Cortex of kidney (tissue), 1 donor: ENCODE data around the gene PDZK1IP1.
"Not testable (repeated sequence)": the region's sequence is repeated elsewhere in the genome, so short reads cannot be mapped to it uniquely, and the experiment has no call there.

Experiments used
- DNase-seq: peaks from one replicate; lab custom pipeline; 2025; lab: John Stamatoyannopoulos, UW

PDZK1IP1 gene

DNA sequence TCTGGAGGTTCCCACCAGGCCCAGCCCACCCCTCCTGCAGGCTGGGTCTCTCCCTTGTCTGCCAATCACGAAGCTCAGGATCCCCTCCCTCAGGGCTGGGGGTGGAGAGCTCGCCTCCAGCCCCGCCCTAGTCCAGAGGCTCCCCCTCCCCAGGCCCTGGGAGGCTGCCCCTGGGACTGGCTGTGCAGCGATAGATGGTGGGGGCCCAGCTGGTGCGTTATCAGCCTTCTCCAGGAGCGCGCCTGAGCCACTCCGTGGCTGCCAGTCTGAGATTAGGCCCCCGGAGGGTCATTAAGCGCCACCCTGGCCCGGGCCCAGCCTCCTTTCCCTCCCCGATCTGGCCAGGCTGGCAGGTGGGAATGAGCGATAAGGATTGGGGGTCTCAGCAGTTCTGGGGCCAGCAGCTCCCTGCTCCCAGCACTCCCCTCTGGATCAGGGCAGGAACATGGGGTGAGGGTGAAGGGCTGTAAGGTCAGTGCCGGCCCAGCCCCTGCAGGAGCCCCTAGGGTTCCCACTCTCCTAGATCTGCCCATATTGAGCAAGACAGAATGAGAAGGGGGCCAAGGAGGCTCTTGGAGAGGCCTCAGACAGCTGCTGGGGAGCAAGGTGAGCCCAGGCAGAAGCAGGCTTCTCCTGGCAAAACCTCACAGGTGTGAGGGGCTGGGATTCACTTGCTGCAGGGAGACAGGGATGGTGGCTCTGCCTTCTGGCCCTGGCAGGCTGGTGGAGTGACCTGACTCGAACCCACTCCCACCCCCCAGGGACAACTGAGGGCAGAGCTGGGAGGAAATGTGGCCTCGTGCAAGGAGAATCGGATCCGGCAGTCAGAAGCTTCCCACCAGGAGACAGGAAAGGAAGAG, 8.5 kb downstream of the PDZK1IP1 start:
- no peak for DNase-seq

DNA sequence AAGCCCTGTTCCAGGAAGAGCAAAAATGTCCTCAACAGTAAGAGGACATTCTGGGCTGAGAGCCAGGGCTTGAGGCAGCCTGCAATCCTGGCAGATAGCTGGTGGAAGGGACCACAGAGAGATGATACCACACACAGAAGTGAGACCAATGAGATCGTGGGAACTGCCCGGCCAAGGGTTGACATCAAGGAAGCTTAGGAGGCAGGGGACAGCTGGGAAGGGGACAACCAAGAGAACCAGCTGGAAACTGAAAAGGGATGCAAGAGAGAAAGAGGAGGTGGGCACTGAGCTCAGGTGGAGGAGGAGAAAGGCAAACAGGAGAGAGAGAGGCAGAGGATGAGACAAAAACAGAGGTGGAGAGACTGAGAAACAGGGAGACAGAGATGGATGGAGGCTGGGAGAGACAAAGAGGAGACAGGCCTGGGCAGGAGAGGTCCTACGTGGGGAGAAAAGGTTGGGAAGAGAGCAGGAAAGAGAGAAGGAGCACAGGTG, 9.2 kb downstream of the PDZK1IP1 start:
- no peak for DNase-seq

DNA sequence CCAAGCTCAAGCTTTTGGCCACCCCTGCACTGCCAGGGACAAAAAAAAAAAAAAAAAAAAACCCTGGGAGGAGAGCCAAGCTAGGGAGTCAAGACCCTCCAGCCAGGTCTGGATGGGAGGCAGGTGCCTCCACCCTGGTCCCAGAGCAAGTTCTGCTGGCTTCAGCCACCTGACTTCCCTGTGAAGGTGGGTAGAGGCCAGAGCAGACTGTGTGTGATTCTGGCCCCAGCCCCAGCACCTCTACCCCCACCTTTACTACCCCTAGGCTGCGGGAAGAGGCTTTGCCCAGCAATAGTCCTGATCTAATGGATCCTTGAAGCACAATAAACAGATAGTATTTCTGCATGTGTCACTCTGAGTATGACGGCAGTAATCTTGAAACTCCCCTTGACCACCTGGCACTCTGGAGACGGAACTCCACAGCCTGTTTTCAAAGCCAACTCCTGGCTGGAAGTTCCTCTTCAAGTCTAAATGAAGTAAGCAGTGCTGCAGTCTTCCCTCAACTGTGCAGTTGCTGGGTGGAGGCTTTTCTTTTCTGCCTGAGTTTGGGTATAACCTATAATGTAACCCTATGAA, 9.8 kb downstream of the PDZK1IP1 start:
- no peak for DNase-seq

DNA sequence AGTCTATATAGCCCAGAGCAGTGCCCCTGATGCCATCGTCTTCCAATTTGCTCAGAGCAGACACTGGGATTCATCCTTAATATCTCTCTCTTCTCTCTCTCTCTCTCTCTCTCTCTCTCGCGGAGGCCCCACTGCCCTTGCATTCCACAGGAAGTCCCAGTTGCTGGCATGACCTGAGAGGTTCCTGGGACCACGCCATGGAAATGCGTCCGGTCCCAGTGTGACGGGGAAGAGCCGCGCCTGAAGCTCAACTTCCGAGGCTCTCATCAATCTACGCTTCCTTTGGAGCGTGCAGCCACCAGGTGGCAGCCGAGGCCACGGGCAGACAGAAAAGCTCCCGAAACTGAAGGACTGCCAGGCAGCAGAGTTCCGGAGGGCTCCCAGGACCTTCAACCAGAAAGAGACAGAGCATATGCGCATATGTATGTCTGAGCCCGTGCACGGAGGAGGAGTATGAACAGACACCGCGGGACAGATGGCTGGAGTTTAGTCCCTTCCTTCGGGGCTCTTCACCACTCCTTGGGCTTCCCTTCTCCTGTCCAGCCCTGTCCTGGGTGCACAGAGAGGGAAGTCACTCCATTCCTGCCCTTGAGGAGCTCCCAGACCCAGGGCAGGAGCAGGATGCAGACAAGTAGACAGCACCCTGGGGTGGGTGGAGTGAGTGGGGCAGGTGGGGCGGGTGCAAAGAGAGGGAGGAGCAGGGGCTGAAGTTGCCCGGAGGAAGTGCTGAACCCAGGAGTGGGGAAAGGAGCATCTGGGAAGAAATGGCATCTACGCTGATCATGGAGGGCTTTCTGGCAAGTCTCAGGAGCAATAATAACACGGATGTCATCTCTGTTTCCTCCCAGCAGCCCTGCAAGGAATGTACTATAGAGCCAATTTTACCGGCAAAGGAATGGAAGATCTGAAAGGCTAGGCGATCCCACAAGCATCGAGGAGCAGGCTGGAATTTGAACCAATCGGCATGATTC, 10.5 kb downstream of the PDZK1IP1 start:
- DNase-seq = no peak

DNA sequence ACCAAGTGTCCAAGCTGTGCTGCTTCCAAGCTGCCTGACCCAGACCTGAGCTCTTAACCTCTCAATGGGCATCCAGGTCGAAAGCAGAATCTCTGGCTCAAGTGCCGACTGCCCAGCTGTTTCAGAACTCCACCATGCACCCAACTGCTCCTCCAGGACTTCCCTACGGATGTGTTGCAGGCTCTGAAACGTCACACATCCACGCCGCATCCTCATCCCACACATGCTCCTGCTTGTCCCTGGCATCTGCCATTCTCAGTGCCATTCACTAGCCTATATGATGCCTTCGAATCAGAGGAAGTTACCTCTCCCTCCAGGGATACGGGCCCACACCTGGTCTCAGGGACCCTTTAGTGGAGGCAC, 11.2 kb downstream of the PDZK1IP1 start:
- no peak for DNase-seq

DNA sequence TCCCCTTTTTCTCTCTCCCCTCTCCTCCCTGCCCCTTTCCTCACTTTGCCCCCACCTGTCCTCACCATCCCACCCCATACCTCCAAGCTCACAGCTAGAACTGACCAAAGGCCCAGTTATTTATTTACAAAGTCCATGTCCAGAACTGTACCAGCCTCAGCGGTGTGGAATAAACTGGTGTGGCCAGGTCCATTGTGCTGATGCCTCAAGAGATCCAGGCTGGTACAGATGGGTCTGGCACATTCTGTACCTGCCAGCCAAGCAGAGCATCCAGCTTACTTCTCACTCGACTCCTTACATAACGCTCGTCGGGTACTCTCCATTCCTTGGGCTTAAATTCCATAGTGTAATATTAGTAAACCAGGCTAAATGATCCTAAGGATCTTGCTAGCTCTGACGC, 11.8 kb downstream of the PDZK1IP1 start:
- no peak for DNase-seq

DNA sequence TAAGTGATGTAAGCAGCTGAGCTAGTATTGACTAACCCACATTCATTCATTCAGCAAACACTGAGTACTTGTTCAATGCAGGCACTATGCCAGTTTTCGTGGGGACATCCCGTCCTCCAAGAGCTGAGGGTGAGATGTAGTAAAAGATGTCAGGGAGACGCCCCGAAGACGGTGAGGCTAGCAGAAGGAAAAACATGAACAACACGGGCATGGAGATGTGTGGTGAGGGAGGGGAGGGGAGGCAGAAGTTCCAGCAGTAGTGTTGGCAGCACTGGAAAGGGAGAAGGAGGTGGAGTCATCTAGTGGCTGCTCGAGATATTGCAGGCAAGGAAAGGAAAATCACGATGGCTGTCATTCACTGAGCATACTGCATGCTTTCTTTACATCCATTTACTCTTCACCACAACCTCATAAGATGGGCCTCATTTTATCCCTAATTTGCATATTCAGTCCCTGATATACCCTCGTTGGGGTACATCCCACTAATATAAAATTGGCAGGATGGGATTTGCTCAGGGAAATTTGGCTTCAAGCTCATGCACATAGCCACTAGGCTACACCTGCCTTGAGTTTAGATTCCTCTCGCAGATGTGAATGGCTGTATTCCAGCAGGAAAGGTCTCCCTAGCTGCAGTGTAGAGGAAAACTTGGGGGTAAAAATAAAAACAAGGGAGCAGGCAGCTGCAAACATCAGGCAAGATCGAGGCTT, 14.5 kb downstream of the PDZK1IP1 start:
- DNase-seq = no peak

DNA sequence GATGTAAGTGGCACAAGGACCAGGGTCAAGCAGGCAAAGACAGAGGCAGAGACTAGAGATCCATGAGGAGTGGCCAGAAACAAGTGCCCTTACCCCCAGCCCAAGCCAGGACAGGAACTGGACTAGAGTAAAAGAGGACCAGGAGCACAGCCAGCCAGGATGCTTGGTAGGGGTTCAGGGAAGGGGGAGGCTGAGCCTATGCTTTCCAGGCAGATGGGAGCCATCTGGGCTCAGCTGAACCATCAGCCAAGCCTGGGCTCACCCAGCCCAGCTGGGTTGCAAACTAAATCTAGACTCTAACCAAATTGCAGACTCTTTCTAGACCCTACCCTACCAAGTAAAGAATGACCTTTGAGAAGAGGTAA, 15.2 kb downstream of the PDZK1IP1 start:
- no peak for DNase-seq

DNA sequence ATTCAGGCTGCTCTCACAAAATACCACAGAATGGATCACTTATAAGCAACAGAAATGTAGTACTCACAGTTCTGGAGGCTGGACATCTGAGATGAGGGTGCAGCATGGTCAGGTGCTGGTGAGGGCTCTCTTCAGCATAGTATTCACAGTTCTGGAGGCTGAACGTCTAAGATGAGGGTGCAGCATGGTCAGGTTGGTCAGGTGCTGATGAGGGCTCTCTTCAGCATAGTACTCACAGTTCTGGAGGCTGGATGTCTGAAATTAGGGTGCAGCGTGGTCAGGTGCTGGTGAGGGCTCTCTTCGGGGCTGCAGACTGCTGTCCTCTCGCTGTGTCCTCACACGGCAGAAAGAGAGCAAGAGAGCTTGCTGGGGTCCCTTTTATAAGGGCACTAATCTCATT, 17.1 kb downstream of the PDZK1IP1 start:
- DNase-seq = no peak

DNA sequence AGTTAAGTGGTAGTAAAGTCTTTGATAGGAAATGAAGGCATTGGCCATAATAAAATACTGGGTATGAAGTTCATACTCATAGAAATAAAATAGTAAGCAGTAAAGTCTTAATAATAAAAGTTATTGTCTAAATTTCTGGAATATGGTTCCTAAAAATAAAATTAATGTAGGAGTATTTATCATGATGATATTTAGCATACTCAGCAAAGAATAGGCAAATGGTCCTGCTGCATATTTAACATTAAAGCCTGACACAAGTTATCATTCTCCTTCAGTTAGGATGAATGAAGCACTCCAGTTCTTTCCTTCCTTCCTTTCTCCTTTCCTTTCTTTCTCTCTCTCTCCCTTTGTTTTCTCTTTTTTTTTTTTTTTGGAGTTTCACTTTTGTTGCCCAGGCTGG, 25.3 kb downstream of the PDZK1IP1 start:
- no peak for DNase-seq

DNA sequence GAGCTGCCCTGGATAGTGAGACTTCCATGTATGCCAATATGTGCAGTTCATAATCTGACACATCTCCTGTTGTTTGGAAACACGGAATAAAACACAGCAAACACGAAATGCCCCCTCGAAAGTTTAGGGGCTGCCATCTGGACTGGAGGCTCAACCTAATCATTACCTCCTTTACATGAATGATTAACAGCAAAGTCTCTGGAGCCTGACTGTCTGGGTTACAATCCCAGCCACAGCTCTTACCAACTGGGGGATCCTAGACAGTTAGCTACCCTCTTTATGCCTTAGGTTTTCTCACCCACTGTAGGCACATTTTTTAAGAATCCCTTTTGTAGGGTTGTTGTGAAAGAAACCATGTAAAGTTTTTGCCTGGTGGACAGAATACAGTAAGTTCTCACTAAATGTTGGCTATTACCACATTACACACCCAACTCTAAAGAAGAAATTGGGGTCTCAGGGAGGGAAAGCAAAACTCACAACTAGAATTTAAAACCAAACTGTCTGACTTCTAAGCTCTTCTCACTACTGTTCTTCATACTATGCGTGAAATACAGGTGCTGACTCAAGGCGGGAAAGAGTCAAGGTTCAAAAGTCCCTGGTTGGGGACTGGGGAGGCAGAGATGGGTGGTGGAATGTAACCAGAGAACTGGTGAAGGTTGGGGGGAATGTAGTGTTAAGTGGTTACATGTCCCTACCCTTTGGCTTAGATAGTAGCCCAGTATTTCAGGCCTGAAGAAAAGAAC, 28.4 kb downstream of the PDZK1IP1 start:
- no peak for DNase-seq

DNA sequence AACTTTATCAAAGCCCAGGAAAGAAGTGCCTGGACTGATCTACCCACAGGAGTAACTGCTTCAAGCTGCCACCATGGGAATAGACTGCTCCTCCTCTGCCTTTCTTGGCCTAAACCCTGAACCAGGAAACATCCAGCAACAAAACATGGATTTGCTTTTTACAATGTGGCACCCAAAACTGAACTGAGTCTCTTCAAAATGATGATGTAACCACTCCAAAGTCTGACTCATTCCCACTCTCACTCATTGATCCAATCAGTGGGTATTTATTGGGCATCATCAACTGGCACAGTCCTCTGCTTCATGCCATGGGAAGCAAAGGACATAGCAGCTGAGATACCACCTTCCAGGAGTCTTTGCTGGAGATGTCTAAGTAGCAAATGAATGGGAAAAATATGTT, 29.1 kb downstream of the PDZK1IP1 start:
- DNase-seq = no peak

DNA sequence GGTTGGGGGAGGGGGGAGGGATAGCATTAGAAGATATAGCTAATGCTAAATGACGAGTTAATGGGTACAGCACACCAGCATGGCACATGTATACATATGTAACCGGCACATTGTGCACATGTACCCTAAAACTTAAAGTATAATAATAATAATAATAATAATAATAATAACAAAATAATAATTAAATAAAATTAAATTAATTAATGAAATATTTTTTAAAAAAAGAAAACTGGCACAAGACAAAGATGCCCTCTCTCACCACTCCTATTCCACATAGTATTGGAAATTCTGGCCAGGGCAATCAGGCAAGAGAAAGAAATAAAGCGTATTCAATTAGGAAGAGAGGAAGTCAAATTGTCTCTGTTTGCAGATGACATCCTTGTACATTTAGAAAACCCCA, 31.9 kb downstream of the PDZK1IP1 start:
- DNase-seq = not testable (repeated sequence)

DNA sequence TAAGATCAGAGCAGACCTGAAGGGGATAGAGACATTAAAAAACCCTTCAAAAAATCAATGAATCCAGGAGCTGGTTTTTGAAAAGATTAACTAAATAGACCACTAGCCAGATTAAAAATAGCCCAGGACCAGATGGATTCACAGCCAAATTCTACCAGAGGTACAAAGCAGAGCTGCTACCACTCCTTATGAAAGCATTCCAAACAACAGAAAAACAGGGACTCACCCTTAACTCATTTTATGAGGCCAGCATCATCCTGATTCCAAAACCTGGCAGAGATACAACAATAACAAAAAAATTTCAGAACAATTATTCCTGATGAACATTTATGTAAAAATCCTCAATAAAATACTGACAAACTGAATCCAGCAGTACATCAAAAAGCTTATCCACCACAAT, 33.4 kb downstream of the PDZK1IP1 start:
- not testable (repeated sequence) for DNase-seq

DNA sequence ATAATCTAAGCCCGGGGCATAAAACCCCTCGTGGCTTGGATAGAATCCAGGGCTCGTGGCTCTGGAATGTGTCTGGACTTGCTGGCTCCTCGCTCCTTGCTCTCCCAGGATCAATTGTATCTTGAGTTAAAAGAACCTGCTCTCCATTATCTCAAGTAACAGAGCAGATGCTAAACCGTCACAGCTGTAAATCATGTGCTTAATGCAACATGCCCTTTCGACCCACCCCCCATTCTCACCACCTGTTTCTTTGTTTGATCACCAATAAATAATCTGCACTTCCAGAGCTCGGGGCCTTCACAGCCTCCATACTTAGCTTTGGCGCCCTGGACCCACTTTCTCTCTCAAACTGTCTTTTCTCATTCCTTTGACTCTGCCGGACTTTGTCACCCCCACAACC, 40.7 kb downstream of the PDZK1IP1 start:
- not testable (repeated sequence) for DNase-seq

DNA sequence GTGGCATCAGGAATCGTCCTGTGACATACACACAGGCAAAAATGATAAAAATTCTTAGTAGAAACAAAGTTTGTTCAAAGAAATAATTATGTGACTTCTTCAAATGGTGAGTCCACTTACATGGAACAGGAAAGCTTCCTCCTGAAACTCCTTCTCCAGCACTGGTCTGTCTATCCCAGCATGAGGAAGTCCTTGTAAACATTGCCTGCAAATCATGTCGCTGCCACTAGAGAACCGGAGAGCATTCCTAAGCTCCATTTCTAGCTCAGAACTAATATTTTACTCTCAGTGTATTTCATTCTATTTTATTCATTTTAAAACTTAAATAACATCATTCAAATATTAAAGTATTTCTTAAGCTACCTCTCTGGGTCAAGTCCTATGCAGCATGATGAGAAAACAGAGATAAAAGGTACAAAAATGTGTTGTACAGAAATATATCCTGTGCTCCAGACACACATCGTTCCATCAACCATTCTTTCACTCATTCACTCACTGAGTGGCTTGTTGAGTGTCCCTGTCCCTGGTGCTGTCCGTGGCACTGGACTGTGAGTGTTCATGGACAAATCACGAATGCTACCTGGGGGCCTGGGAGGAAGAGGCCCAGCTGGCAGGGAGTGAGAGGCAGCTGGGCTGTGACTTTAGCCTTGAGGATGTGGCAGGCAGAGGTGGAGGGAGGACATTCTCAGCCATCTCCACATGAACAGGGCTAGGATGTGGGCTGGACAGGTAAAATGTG, 42.6 kb downstream of the PDZK1IP1 start:
- DNase-seq = no peak

DNA sequence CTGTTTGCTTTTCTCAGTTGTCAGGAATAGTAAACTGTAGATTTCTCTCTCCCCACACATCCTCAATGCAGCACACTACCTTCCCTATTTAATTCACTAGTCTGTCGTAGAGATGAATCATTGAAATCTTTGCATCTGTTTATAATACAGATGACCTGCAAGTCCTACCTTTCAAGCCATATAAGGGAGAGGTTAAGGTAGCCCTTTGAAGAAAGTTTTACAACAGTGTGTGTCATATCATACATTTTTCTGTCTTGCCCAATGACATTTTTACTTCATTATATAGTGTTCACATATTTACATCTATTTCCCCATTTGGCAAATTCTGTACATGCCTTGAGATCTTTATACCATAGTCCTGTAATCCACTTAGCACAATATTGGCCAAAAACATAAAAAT, 43.3 kb downstream of the PDZK1IP1 start:
- not testable (repeated sequence) for DNase-seq

DNA sequence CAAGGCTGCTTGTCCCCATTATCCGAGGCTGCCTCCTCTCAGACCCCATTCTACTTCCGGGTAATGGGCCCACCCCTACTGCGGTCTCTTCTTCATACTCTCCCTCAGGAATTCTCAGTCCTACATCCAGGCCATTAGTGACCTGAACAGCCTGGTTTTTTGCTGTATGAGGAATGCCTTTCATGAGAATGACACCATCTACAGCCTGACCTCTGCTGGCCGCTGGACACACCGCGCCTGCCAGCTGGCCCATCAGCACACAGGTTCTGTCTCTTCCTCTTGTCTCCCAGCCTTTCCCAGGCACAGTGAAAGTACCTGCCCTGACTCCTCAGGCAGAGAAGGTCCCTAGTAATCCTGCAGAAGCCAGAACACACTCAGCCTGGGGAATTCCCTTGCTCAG, 46.2 kb downstream of the PDZK1IP1 start:
- DNase-seq = not testable (repeated sequence)

DNA sequence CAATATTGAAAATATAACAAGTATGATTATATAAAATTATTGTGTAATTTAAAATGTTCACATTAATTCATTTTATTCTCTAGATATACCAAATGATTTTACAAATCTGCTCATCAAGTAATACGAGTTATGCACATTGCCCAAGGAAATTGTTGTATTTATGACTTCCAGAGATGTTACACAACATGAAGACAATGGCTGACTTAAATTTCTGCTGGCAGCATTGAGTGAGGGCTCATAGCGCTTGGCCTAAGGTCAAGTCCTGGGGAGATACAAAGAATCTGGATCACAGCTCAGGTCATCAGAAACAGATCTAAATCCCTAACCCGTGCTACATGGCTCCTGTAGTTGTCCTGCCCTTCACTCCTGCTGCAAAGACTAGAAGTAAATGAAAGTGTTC, 49.5 kb downstream of the PDZK1IP1 start:
- DNase-seq = not testable (repeated sequence)

DNA sequence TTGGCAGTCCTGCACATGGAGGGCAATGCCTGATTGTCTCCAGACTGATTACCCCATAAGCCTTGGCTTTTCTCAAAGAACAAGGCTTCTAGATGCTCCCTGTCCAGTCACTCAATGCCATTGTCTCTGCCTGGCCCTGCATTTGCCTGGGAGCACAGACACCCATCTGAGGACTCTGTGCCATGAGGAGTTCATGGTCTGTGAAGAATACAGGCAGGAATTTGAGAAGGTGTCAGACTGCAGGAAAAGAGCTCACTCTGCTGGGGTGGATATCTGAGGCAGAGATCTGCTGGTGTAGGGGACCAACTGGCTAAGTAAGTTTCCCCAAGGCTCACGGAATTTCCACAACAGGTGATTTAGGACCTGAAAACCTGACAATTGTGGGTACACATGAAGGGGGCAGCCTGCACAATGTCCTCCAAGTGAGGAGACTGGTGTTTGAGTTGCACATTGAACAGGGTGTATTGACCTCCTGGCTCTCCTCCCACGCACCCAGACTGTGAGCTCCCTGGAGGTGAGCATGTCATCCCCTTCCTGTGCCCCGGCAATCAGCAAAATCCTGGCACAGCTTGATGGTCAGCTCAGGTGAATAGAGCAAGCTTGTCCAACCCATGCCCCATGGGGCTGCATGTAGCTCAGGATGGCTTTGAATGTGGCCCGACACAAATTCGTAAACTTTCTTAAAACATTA, 51.8 kb downstream of the PDZK1IP1 start:
- DNase-seq = no peak
